H9 (cell line): ENCODE results near the gene TBL1X. TPM values are rescaled to one million over a fixed set of nuclear protein-coding genes. Genes with fewer than 3 reads are reported as not detected.

Source experiments
- DNase-seq: peaks from one replicate; pipeline ENCODE4 v3.0.0-alpha.2; 2017
- H2AFZ ChIP-seq: one replicate; pipeline ENCODE4 v1.6.1; 2013; ENCODE audit warnings: mild to moderate bottlenecking, low read length, control low read depth, moderate library complexity
- H2AK5ac ChIP-seq: 2 replicates; pipeline ENCODE4 v1.6.1; 2013; ENCODE audit warnings: low read length, control low read depth, mixed read lengths; ENCODE audit not compliant: insufficient read length
- H2BK120ac ChIP-seq: one replicate; pipeline ENCODE4 v1.6.1; 2013; ENCODE audit warnings: low read depth, mild to moderate bottlenecking, low read length, control low read depth, inconsistent platforms; ENCODE audit not compliant: poor library complexity, severe bottlenecking
- H2BK12ac ChIP-seq: 2 replicates; pipeline ENCODE4 v1.6.1; 2013; ENCODE audit warnings: low read length, control low read depth, mixed read lengths, low read depth; ENCODE audit not compliant: insufficient read length
- H2BK15ac ChIP-seq: 2 replicates; pipeline ENCODE4 v1.6.1; 2013; ENCODE audit warnings: low read depth, low read length, control low read depth
- H2BK20ac ChIP-seq: one replicate; pipeline ENCODE4 v1.6.1; 2013; ENCODE audit warnings: low read depth, mild to moderate bottlenecking, low read length, control low read depth, inconsistent platforms; ENCODE audit not compliant: poor library complexity, severe bottlenecking
- H2BK5ac ChIP-seq: 2 replicates; pipeline ENCODE4 v1.6.1; 2013; ENCODE audit warnings: low read length, control low read depth, mixed read lengths; ENCODE audit not compliant: insufficient read length
- H3K14ac ChIP-seq: 2 replicates; pipeline ENCODE4 v1.6.1; 2013; ENCODE audit warnings: low read length, control low read depth; ENCODE audit not compliant: insufficient read depth
- H3K18ac ChIP-seq: 2 replicates; pipeline ENCODE4 v1.6.1; 2013; ENCODE audit warnings: low read depth, mild to moderate bottlenecking, mixed read lengths, low read length, control low read depth; ENCODE audit not compliant: insufficient read length
- H3K23ac ChIP-seq: 2 replicates; pipeline ENCODE4 v1.6.1; 2013; ENCODE audit warnings: low read length, control low read depth, mixed read lengths, low read depth; ENCODE audit not compliant: insufficient read length
- H3K23me2 ChIP-seq: 2 replicates; pipeline ENCODE4 v1.6.1; 2013; ENCODE audit warnings: low read depth, mild to moderate bottlenecking, mixed read lengths, low read length, control low read depth; ENCODE audit not compliant: insufficient read length, poor library complexity, severe bottlenecking
- H3K27ac ChIP-seq: 2 replicates; pipeline ENCODE4 v1.5.1; 2013; ENCODE audit warnings: low read length, control low read depth, mixed read lengths, low read depth; ENCODE audit not compliant: insufficient read length
- H3K27me3 ChIP-seq: 2 replicates; pipeline ENCODE4 v1.6.1; 2013; ENCODE audit warnings: low read length, control low read depth, inconsistent platforms; ENCODE audit not compliant: insufficient read depth
- H3K4ac ChIP-seq: 2 replicates; pipeline ENCODE4 v1.6.1; 2013; ENCODE audit warnings: low read depth, mild to moderate bottlenecking, control low read depth, inconsistent platforms, low read length, moderate library complexity
- H3K4me1 ChIP-seq: 2 replicates; pipeline ENCODE4 v1.6.1; 2013; ENCODE audit warnings: low read length, control low read depth, inconsistent platforms; ENCODE audit not compliant: insufficient read depth
- H3K4me2 ChIP-seq: 2 replicates; pipeline ENCODE4 v1.6.1; 2013; ENCODE audit warnings: low read length, control low read depth, mixed read lengths; ENCODE audit not compliant: insufficient read length, insufficient read depth
- H3K56ac ChIP-seq: 2 replicates; pipeline ENCODE4 v1.6.1; 2013; ENCODE audit warnings: low read depth, mild to moderate bottlenecking, mixed read lengths, low read length, control low read depth; ENCODE audit not compliant: insufficient read length
- H3K79me1 ChIP-seq: 2 replicates; pipeline ENCODE4 v1.6.1; 2013; ENCODE audit warnings: low read depth, mild to moderate bottlenecking, moderate library complexity, low read length, control low read depth, inconsistent platforms; ENCODE audit not compliant: insufficient read depth, poor library complexity, severe bottlenecking
- H3K79me2 ChIP-seq: 2 replicates; pipeline ENCODE4 v1.6.1; 2013; ENCODE audit warnings: low read length, control low read depth, inconsistent platforms; ENCODE audit not compliant: insufficient read depth
- H3K9ac ChIP-seq: 2 replicates; pipeline ENCODE4 v1.6.1; 2013; ENCODE audit warnings: low read length, control low read depth, mixed read lengths; ENCODE audit not compliant: insufficient read length; ENCODE audit errors: extremely low read depth
- H3K9me3 ChIP-seq: one replicate; pipeline ENCODE4 v1.6.1; 2013; ENCODE audit warnings: low read depth, low read length, inconsistent platforms; ENCODE audit not compliant: control insufficient read depth
- H3T11ph ChIP-seq: one replicate; pipeline ENCODE4 v1.6.1; 2013; ENCODE audit warnings: mild to moderate bottlenecking, low read length, control low read depth, inconsistent platforms
- H4K20me1 ChIP-seq: one replicate; pipeline ENCODE4 v1.6.1; 2013; ENCODE audit not compliant: control insufficient read depth, insufficient read length, insufficient read depth
- H4K5ac ChIP-seq: 2 replicates; pipeline ENCODE4 v1.6.1; 2013; ENCODE audit warnings: low read depth, mild to moderate bottlenecking, mixed read lengths, low read length, control low read depth; ENCODE audit not compliant: insufficient read length
- H4K8ac ChIP-seq: replicated peaks from 2 replicates; pipeline ENCODE4 v1.6.1; 2013; ENCODE audit warnings: low read length, control low read depth, mixed read lengths, low read depth; ENCODE audit not compliant: insufficient read length
- H4K91ac ChIP-seq: 2 replicates; pipeline ENCODE4 v1.6.1; 2013; ENCODE audit warnings: low read depth, mild to moderate bottlenecking, moderate library complexity, mixed read lengths, low read length, control low read depth; ENCODE audit not compliant: insufficient read length
- H3K27ac Mint-ChIP-seq, 3 experiments: 2 replicates in 2 of 3; 3 replicates in 1 of 3; pipeline ENCODE4 v1.8.0; 2020 to 2021; ENCODE audit warnings: mixed read lengths in 3 of 3, mild to moderate bottlenecking in 1 of 3, moderate library complexity in 1 of 3
- H3K27me3 Mint-ChIP-seq: 2 replicates; pipeline ENCODE4 v1.8.0; 2021; ENCODE audit warnings: low read depth, mild to moderate bottlenecking, moderate library complexity, mixed read lengths
- H3K36me3 Mint-ChIP-seq, 3 experiments: 2 replicates in 2 of 3; 3 replicates in 1 of 3; pipeline ENCODE4 v1.8.0; 2020 to 2021; ENCODE audit warnings: low read depth in 3 of 3, mixed read lengths in 3 of 3; ENCODE audit not compliant: insufficient read depth in 1 of 3
- H3K4me1 Mint-ChIP-seq, 2 experiments: 2 replicates each; pipeline ENCODE4 v1.8.0; 2020; ENCODE audit warnings: mixed read lengths in 2 of 2
- H3K4me3 Mint-ChIP-seq, 2 experiments: 2 replicates in 1 of 2; 3 replicates in 1 of 2; pipeline ENCODE4 v1.8.0; 2020 to 2021; ENCODE audit warnings: mild to moderate bottlenecking in 2 of 2, mixed read lengths in 2 of 2, moderate library complexity in 1 of 2
- H3K9me3 Mint-ChIP-seq, 2 experiments: 2 replicates in 1 of 2; 3 replicates in 1 of 2; pipeline ENCODE4 v1.8.0; 2020; ENCODE audit warnings: mild to moderate bottlenecking in 2 of 2, mixed read lengths in 2 of 2, moderate library complexity in 1 of 2
- WGBS: extraction: QIAGEN DNeasy Blood & Tissue Kit; methylation state at CpG from one replicate; pipeline ENCODE4 v1.1.7; 2013; ENCODE audit warnings: missing lambda C conversion rate, low lambda C conversion rate, mixed read lengths; ENCODE audit not compliant: insufficient read length; ENCODE audit errors: extremely low coverage; 5-methylcytosine and 5-hydroxymethylcytosine counted together
- total RNA-seq: library from RNA; stranded (reverse); gene quantifications from 2 replicates; pipeline ENCODE4 v1.2.1, GENCODE V29; 2021
- TF ChIP-seq, protein P1 (sequence below): fragments of 200-600 bp; sonication (generic); conservative IDR thresholded peaks from 3 replicates; pipeline ENCODE4 v1.8.0; 2021; ENCODE audit warnings: antibody characterized with exemption, mild to moderate bottlenecking

TBL1X gene
- total RNA-seq, 1 experiment from 2014 or later: 24.1 TPM

DNA sequence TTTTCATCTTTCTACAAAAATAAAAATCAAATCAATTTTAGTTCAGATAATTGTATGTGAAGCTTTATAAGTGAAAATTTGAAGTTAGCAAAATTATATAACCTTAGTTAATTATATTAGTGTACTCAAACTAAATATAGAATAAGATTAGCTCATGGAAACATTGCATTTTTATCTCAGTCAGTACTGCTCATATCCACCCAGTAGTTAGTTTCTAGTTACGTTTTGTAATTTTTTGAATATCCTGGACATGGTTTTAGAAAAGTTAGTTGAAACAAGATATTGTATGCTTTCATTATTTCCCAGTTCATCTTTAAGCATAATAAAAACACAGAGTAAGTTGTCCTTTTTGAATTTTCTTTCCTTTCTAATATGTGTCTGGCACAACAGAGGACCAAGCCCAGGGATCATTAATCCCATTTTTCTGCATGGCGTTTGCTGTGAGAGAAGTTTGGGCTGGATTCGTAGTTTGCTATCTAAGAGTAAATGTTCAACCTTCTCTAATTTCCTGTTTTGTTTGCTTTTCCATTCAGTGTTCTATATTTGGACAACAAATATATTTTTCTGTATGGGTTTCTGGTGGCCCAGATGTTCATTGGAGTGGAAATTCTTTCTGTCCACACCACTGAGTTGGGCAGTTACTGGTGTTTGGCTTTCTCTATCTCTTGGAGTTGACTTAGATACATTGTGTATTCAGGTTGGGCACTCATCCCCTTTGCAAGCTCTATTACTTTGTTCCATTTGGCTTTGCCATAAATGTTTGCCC is 12.1 kb downstream of the TBL1X start:
- Histone ChIP-seq H3T11ph (no peak overlapping the region), H3K27me3 (no peaks in the 10 kb centered on the region), H3K4me1 (no peaks in the 10 kb centered on the region; the same call in 1 of the 2 replicates), H3K18ac (no peak overlapping the region), H3K9ac (no peak overlapping the region), H4K91ac (no peak overlapping the region), H2BK12ac (no peak overlapping the region), H3K27ac (no peak overlapping the region), H2BK15ac (no peak overlapping the region), H2BK120ac (no peak overlapping the region), H2BK5ac (no peak overlapping the region), H4K20me1 (no peaks in the 10 kb centered on the region), H3K23ac (no peak overlapping the region), H2AFZ (no peak overlapping the region), H3K14ac (no peak overlapping the region), H3K56ac (no peak overlapping the region), H3K4ac (no peak overlapping the region), H3K23me2 (no peaks in the 10 kb centered on the region), H3K79me2 (peaks cover 11% of the 10 kb centered on the region; the same call in 1 of the 2 replicates), H3K4me2 (no peak overlapping the region), H3K79me1 (peaks cover 16% of the 10 kb centered on the region), H2AK5ac (no peak overlapping the region), H4K8ac (no peak overlapping the region), H4K5ac (no peak overlapping the region), H3K9me3 (no peaks in the 10 kb centered on the region), H2BK20ac (no peak overlapping the region)
- no CpG with 5 or more reads among the region's 3 CpGs for WGBS
- Mint-ChIP-seq H3K27ac (no peak overlapping the region), H3K27me3 (no peaks in the 10 kb centered on the region), H3K36me3 (peaks cover 18 to 23% (median 20%) of the 10 kb centered on the region in 3 experiments), H3K4me3 (no peak overlapping the region), H3K4me1 (peaks cover 3 to 12% of the 10 kb centered on the region in 2 experiments; a peak in 3 of 4 replicates), H3K9me3 (peaks cover 19 to 50% of the 10 kb centered on the region in 2 experiments)
- TF ChIP-seq, protein P1, sequence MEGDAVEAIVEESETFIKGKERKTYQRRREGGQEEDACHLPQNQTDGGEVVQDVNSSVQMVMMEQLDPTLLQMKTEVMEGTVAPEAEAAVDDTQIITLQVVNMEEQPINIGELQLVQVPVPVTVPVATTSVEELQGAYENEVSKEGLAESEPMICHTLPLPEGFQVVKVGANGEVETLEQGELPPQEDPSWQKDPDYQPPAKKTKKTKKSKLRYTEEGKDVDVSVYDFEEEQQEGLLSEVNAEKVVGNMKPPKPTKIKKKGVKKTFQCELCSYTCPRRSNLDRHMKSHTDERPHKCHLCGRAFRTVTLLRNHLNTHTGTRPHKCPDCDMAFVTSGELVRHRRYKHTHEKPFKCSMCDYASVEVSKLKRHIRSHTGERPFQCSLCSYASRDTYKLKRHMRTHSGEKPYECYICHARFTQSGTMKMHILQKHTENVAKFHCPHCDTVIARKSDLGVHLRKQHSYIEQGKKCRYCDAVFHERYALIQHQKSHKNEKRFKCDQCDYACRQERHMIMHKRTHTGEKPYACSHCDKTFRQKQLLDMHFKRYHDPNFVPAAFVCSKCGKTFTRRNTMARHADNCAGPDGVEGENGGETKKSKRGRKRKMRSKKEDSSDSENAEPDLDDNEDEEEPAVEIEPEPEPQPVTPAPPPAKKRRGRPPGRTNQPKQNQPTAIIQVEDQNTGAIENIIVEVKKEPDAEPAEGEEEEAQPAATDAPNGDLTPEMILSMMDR: no peak
- DNase-seq: no peak
